Gastroesophageal sphincter (tissue), 3 donors: ENCODE measurements around the gene TLR6.

Experiments
- CTCF ChIP-seq, 4 experiments: fragments of 200-600 bp in 2 of 4; fragments of 450-650 bp in 2 of 4; sonication (generic) in 1 of 4; IDR thresholded peaks; one replicate each; pipeline ENCODE4 v1.5.1; 2017 to 2019; ENCODE audit warnings: antibody characterized with exemption in 4 of 4, mild to moderate bottlenecking in 2 of 4, moderate library complexity in 2 of 4
- EP300 ChIP-seq: sonication (generic); formaldehyde crosslinking; IDR thresholded peaks from one replicate; pipeline ENCODE4 v1.6.1; 2017; ENCODE audit warnings: antibody characterized with exemption, mild to moderate bottlenecking
- POLR2A ChIP-seq, 2 donors: fragments of 450-650 bp; IDR thresholded peaks; one replicate each; pipeline ENCODE4 v1.6.1; 2017; ENCODE audit warnings: antibody characterized with exemption in 2 of 2, mild to moderate bottlenecking in 2 of 2, moderate library complexity in 1 of 2
- POLR2AphosphoS5 ChIP-seq: sonication (generic); formaldehyde crosslinking; IDR thresholded peaks from one replicate; pipeline ENCODE4 v1.6.1; 2017; ENCODE audit warnings: antibody characterized with exemption

GRCh38 chr4:38815885-38816782 lies 40.5 kb downstream of the TLR6 start:
- TF ChIP-seq POLR2AphosphoS5 (no peak), EP300 (no peak), CTCF (IDR thresholded peaks at IDR 0.05) (no peak), POLR2A (IDR thresholded peaks at IDR 0.05) (no peak)
